K562 (cell line): ENCODE measurements around the gene SCNN1B. TPM values are rescaled to one million over a fixed set of nuclear protein-coding genes. Genes with fewer than 3 reads are reported as not detected.

Experiments
- ATAC-seq: fragments of 200-7000 bp; cut with Tn5 transposase; 3 replicates; pipeline ENCODE4 v1.9.1; 2020; ENCODE audit warnings: moderate library complexity
- BruUV-seq: library from RNA; stranded (reverse); fragments of 400-500 nt; replicated peaks from 2 replicates; lab custom pipeline; 2021; lab: Mats Ljungman, UMichigan
- CTCF ChIA-PET: fragments of 300-600 bp; formaldehyde crosslinking; extraction: SDS; loops from one replicate; lab custom pipeline; 2021; ENCODE audit warnings: low intra/inter-chr PET ratio; lab: Yijun Ruan, JAX
- POLR2A ChIA-PET: fragments of 300-600, 350-650 bp; sonication (Branson Sonifier 250); formaldehyde crosslinking; extraction: SDS; loops from one replicate; lab custom pipeline; 2021; ENCODE audit warnings: antibody characterized with exemption, inconsistent platforms; lab: Yijun Ruan, JAX
- DNase-seq, 4 experiments: peaks; one replicate each; pipeline versions ENCODE4 v3.0.0 to v3.0.0-alpha.2; 2011 to 2018; ENCODE audit warnings: low spot score in 3 of 4, mixed read lengths in 3 of 4; ENCODE audit errors: extremely low read depth in 1 of 4
- FAIRE-seq: peaks from 2 replicates; lab custom pipeline; 2011; peaks lifted over from hg19 to GRCh38; lab: Jason Lieb, UNC
- H2AFZ ChIP-seq: 2 replicates; pipeline ENCODE4 v1.6.0; 2011; ENCODE audit warnings: low read depth, low read length, control low read depth, inconsistent platforms
- H3K27ac ChIP-seq: fragments of 200-600 bp; 3 replicates; pipeline ENCODE4 v1.8.0; 2011; ENCODE audit warnings: low read depth, mild to moderate bottlenecking, control low read depth, inconsistent platforms, low read length, moderate library complexity, mixed read lengths; ENCODE audit errors: extremely low read depth
- H3K27me3 ChIP-seq, 2 experiments: fragments of 300-600 bp in 1 of 2; 2 replicates in 1 of 2; 3 replicates in 1 of 2; pipeline versions ENCODE4 v1.6.0 to v1.8.0; 2011; ENCODE audit warnings: inconsistent platforms in 2 of 2, low read length in 2 of 2, mild to moderate bottlenecking in 1 of 2, mixed read lengths in 1 of 2, moderate library complexity in 1 of 2; ENCODE audit not compliant: control insufficient read depth in 2 of 2, insufficient read depth in 2 of 2
- H3K36me3 ChIP-seq: fragments of 300-600 bp; 3 replicates; pipeline ENCODE4 v1.8.0; 2011; ENCODE audit warnings: mild to moderate bottlenecking, low read length, inconsistent platforms; ENCODE audit not compliant: control insufficient read depth, insufficient read depth
- H3K4me1 ChIP-seq, 2 experiments: fragments of 200-600 bp in 1 of 2; replicated peaks in 1 of 2; 2 replicates in 1 of 2; 3 replicates in 1 of 2; pipeline versions ENCODE4 v1.5.1 to v1.8.0; 2011; ENCODE audit warnings: inconsistent platforms in 2 of 2, low read length in 2 of 2, mild to moderate bottlenecking in 1 of 2, mixed read lengths in 1 of 2, moderate library complexity in 1 of 2; ENCODE audit not compliant: control insufficient read depth in 2 of 2, insufficient read depth in 2 of 2
- H3K4me2 ChIP-seq: 2 replicates; pipeline ENCODE4 v1.6.1; 2011; ENCODE audit warnings: low read length, control low read depth, inconsistent platforms, mixed read lengths; ENCODE audit not compliant: insufficient read depth
- H3K4me3 ChIP-seq: fragments of 200-600 bp; sonication (generic), shearing (Covaris generic); 2 replicates; pipeline ENCODE4 v1.5.1; 2016; ENCODE audit warnings: control low read depth, inconsistent platforms
- H3K79me2 ChIP-seq: fragments of 200-600 bp; 3 replicates; pipeline ENCODE4 v1.8.0; 2011; ENCODE audit warnings: low read length, inconsistent platforms; ENCODE audit not compliant: control insufficient read depth, insufficient read depth
- H3K9ac ChIP-seq, 2 experiments: 2 replicates each; pipeline versions ENCODE4 v1.6.0 to v1.6.1; 2011; ENCODE audit warnings: low read depth in 2 of 2, low read length in 2 of 2, control low read depth in 1 of 2, inconsistent platforms in 1 of 2, mild to moderate bottlenecking in 1 of 2, mixed read lengths in 1 of 2; ENCODE audit not compliant: insufficient read depth in 1 of 2
- H3K9me1 ChIP-seq: one replicate; pipeline ENCODE4 v1.6.0; 2011; ENCODE audit warnings: inconsistent platforms, mild to moderate bottlenecking, low read length, moderate library complexity; ENCODE audit not compliant: control insufficient read depth, insufficient read depth
- H3K9me3 ChIP-seq: replicated peaks from 2 replicates; pipeline ENCODE4 v1.5.1; 2011; ENCODE audit warnings: low read depth, low read length, inconsistent platforms; ENCODE audit not compliant: control insufficient read depth, insufficient read depth
- H4K20me1 ChIP-seq: replicated peaks from 2 replicates; pipeline ENCODE4 v1.6.1; 2011; ENCODE audit warnings: low read length, inconsistent platforms, mixed read lengths; ENCODE audit not compliant: control insufficient read depth, insufficient read depth
- ATF7 ChIP-seq: fragments of 450-650 bp; IDR thresholded peaks from 2 replicates; pipeline ENCODE4 v1.7.1; 2014; ENCODE audit warnings: mild to moderate bottlenecking, moderate library complexity
- BCL6 ChIP-seq: fragments of 250-450 bp; sonication (Bioruptor Pico); IDR thresholded peaks from 2 replicates; pipeline ENCODE4 v1.4.0; 2020
- EHMT2 ChIP-seq: fragments of 450-650 bp; IDR thresholded peaks from 2 replicates; pipeline ENCODE4 v1.6.1; 2018; ENCODE audit warnings: antibody characterized with exemption
- GATA2 ChIP-seq: sonication (generic); formaldehyde crosslinking; IDR thresholded peaks from 2 replicates; pipeline ENCODE4 v1.4.0; 2020; ENCODE audit warnings: mild to moderate bottlenecking, missing genetic modification reagents
- JUND ChIP-seq, 2 experiments: IDR thresholded peaks; 2 replicates in 1 of 2; 3 replicates in 1 of 2; pipeline ENCODE4 v1.6.1; 2011; ENCODE audit warnings: borderline replicate concordance in 2 of 2, low read depth in 2 of 2, low read length in 2 of 2, improper control_type of control experiment in 1 of 2, missing biosample characterization in 1 of 2, missing genetic modification characterization in 1 of 2, missing genetic modification reagents in 1 of 2
- WGBS: fragments of 100-300 bp; shearing (Covaris generic); methylation state at CpG from one replicate; pipeline ENCODE4 v1.1.6; 2016; ENCODE audit warnings: low coverage, mixed read lengths; ENCODE audit not compliant: insufficient coverage; ENCODE audit errors: missing lambda C conversion rate; 5-methylcytosine and 5-hydroxymethylcytosine counted together
- in situ Hi-C: fragments of 300-500 bp; cut with MboI; formaldehyde crosslinking; loops from 4 replicates; pipeline ENCODE4 v1.15.0; 2018; ENCODE audit warnings: inconsistent platforms, mixed read lengths
- intact Hi-C: fragments of 100-400 bp; cut with micrococcal nuclease; formaldehyde crosslinking; loops from 2 replicates; pipeline ENCODE4 v1.14.2; 2022
- polyA plus RNA-seq, 8 experiments: library from polyadenylated mRNA; depleted of rRNA in 4 of 8; stranded (reverse) in 5 of 8; unstranded in 3 of 8; fragments of >200 nt; fragmentation: Nextera tagmentation in 2 of 8; fragmentation: Illumina TruSeq in 1 of 8; extraction: Ambion mirVana in 2 of 8; extraction: Trizol in 1 of 8; gene quantifications; 2 replicates each; pipeline versions ENCODE4 v1.2.1 to v1.2.3, GENCODE V29; 2011 to 2014; ENCODE audit warnings: inconsistent platforms in 1 of 8, missing spikeins in 1 of 8
- total RNA-seq, 7 experiments: library from RNA; depleted of rRNA in 6 of 7; stranded (reverse); fragments of >200 nt in 6 of 7; fragmentation: Illumina TruSeq in 2 of 7; extraction: Trizol in 2 of 7; gene quantifications; 2 replicates each; pipeline versions ENCODE4 v1.2.1 to v1.2.3, GENCODE V29; 2011 to 2021; ENCODE audit warnings: low replicate concordance in 1 of 7
- TF ChIP-seq, protein P1 (sequence below), 2 experiments: fragments of 450-650 bp in 1 of 2; sonication (generic) in 1 of 2; formaldehyde crosslinking in 1 of 2; IDR thresholded peaks in 1 of 2; conservative IDR thresholded peaks in 1 of 2; 2 replicates each; pipeline versions ENCODE4 v1.6.1 to v1.8.1; 2016 to 2023; ENCODE audit warnings: mild to moderate bottlenecking in 2 of 2, moderate library complexity in 2 of 2, inconsistent platforms in 1 of 2, missing genetic modification reagents in 1 of 2

SCNN1B gene
- total and polyA plus RNA-seq, 9 of the 15 experiments (the other 6 are each of a cell fraction or from before 2014, with no cell fraction given): not detected

GRCh38 chr16:23408823-23409298 is 106.8 kb downstream of the SCNN1B start:
- H3K9me3 ChIP-seq: no peaks in the 10 kb centered on the region
- H3K9me1 ChIP-seq: no peaks in the 10 kb centered on the region
- no peak for DNase-seq
- peak; percentile 53; the same call in 1 of the 2 replicates for TF ChIP-seq ATF7
- peak; percentile 30; the same call in 1 of the 2 replicates for TF ChIP-seq GATA2 (CRISPR knock-in tag)
- TF ChIP-seq, protein P1, sequence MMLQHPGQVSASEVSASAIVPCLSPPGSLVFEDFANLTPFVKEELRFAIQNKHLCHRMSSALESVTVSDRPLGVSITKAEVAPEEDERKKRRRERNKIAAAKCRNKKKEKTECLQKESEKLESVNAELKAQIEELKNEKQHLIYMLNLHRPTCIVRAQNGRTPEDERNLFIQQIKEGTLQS (IDR thresholded peaks at IDR 0.05): peak; percentile 65
- TF ChIP-seq, protein P1 (CRISPR knock-in tag; conservative IDR thresholded peaks at IDR 0.05): no peak
- no peak for TF ChIP-seq BCL6 (CRISPR knock-in tag)
- TF ChIP-seq JUND (IDR thresholded peaks at IDR 0.05; ENCODE audit: borderline replicate concordance, low read depth, low read length): peak; percentile 11; the same call in 1 of the 2 replicates
- TF ChIP-seq JUND (tag; IDR thresholded peaks at IDR 0.05; ENCODE audit: borderline replicate concordance, low read depth, low read length): peak; percentile 29; the same call in 1 of the 3 replicates
- TF ChIP-seq EHMT2: no peak
- no peaks in the 10 kb centered on the region for H3K4me1 ChIP-seq
- POLR2A ChIA-PET: interaction anchor here (0.5 to 0.7 kb wide), 2 partner anchors 103 to 149 kb away, joined by 3 read pairs; partner anchors contain the start of gene UBFD1
- H2AFZ ChIP-seq: no peak overlapping the region
- H3K9ac ChIP-seq: no peak overlapping the region
- CTCF ChIA-PET: no interaction called here
- H3K27me3 ChIP-seq: no peaks in the 10 kb centered on the region
- intact Hi-C loops: no loop called here
- 81% methylated on average over 7 of the region's 7 CpGs for WGBS
- H3K36me3 ChIP-seq: peaks cover 62% of the 10 kb centered on the region; the same call in 2 of the 3 replicates
- ATAC-seq: no peak
- peaks cover under 1% of the 10 kb centered on the region; the same call in 1 of the 2 replicates for H4K20me1 ChIP-seq
- no TSS peak for BruUV-seq
- H3K79me2 ChIP-seq: no peaks in the 10 kb centered on the region
- FAIRE-seq: no peak
- in situ Hi-C loops: no loop called here
- no peak overlapping the region for H3K4me2 ChIP-seq
- H3K4me3 ChIP-seq: no peak overlapping the region
- H3K27ac ChIP-seq: no peak overlapping the region
